ENCODE results near the gene BAIAP2L1. TPM values are rescaled to one million over a fixed set of nuclear protein-coding genes. Genes with fewer than 3 reads are reported as not detected.

BAIAP2L1 gene
- total RNA-seq, 1 donor from 2014 or later: 6.4 TPM

DNA sequence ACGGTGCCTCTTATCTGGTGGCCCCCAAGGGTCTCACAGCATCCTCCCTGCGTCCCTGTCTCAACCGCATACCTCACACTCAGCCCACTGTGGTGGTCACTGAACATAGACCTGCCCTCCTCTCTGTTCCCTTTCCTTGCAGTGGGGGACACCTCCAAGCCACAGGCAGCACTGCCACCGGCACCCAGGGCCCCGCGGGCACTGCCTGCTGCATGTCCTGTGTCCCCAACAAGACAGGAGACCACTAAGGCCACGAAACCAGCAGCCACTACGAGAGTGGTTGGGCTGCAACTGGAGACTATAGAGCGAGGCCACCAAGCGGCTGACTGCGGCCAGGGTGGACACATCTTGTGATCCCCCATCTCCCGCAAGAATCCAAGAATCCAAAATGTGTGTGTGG lies 104.1 kb downstream of the BAIAP2L1 start:
- no peak for DNase-seq (ENCODE audit: extremely low read depth, low read depth, low spot score)

DNA sequence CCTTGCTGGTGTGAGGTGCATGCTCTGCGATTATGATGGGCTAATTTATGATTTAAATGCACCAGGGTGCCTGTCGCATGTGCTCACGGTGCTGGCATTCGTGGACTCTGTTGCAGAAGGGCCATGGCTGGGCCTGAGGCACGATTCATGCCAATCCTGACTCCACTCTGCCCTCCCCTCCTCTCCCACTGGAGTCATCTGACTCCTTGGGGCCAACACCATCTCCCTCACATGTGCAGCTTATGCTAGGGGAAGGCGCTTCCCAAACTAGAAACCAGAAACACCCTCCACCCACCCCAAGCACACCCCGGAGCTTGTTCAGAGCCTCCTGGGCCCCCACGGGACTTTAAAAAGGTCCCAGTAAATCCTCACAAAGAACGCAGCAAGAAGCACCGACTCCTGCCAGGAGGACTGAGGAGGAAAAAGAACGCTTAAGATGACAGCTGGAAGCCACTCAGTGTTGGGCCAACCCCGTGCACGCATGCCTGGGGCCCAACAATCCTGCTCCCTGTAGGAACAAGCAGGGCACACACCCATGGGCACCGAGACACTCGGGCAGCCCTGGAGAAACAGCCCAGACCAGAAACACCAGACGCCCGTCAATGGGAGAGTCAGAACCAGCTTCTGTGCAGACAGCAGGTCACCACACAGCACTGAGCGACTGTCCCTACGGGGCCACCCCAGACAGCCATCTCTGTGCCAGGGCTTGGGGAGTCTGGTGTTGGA lies 105.3 kb downstream of the BAIAP2L1 start:
- DNase-seq (ENCODE audit: extremely low read depth, low read depth, low spot score): no peak

DNA sequence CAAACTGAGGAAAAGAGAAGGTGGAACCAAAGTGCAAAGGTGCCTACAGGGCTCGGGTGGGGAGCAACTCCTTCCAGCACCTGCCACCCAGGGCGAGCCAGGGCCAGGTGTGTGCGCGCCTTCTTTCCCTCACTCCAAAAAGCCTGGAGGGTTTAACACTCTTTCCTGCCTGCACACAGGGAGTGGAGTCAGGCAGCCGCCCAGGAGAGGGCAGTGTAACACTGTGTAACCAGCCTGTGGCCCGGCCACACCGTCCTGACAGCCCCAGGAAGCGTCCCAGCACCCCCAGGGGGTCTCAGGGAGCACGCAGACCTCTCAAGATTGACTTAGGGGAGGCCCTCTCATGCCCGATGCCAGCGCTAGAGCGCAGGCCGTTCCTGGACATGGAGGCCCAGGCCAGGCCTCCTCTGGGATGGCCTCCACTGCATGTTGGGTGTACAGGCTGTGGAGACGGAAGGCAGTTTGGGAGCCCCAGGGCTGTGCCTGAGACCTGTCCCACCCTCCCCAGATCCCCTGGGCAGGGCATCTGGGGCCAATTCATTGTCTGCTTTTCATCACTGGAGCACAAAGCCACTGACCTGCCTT lies 106.0 kb downstream of the BAIAP2L1 start:
- DNase-seq (ENCODE audit: extremely low read depth, low read depth, low spot score): no peak

DNA sequence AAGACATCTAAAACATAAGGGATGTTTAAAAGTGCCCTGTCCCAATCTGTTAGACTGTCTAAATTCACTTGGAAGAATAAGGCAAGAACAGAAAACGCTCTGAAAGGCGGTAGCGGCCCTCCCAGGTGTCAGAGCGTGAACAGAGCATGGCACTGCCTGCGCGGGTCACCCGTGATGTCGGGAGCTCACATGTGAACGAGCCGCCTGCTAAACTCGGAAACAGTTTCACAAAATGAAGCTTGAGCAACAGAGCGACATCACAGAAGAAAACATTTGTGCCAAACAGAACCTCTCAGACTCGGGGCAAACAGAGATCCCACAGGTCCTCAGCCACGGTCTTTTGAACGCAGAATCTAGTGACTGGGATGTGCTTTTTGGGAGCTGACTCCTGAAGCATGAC lies 106.6 kb downstream of the BAIAP2L1 start:
- DNase-seq (ENCODE audit: extremely low read depth, low read depth, low spot score): no peak

DNA sequence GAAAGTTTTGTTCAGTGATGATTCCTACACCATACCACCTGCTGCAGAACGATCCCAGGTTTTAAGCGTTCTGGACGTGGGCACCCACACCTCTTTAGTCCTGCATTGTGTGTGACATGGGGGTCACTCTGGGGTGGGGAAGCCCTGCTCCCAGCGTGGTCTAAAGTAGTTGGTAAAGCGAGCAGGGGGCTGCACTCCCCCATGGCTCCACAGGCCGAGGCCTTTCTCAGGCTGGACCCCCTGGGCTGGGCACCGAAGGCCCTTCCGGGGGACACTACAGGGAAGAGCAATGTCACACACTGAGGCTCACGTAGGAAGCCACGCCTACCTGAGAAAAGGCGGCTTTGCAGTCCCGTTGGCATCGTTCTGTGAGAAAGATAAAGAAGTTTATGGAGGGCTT lies 107.1 kb downstream of the BAIAP2L1 start:
- no peak for DNase-seq (ENCODE audit: extremely low read depth, low read depth, low spot score)

DNA sequence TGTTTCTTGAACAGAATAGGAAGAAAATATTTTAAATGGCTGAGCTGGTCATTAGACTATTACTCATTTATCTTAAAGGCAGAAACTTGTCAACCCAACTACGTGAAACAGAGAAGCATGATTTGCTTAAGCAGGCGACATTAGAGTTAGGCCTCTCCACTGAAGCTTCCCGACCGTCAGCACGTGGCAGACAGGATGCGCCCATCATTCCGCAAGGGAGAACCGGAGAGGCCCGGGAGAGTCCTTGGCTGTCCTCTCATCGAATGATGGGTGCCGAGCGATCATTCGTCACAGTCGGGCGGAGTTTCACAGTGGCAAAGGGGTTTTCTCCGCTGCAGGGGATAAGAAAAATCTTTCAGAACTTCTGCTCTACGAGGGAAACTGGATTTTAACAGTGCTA lies 107.6 kb downstream of the BAIAP2L1 start:
- DNase-seq (ENCODE audit: extremely low read depth, low read depth, low spot score): no peak

DNA sequence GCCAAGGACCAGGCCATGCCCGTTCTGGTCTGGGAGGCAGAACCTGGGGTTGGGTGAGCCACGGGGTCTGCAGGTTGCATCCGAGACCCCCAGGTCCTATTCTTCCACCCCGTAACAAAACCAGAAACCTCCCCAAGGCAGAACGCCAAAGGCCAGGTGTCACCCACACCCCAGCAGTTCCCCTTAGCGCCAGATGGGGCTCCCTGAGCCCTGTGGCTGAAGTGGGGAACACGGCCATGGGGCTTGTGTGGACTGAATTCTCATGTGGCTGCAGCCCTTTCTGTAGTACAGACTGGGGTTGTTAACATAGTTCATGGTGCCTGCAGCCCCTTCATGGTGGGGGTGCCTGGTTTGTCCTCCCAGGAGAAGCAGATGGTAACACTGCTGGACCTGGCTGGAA lies 109.2 kb downstream of the BAIAP2L1 start:
- no peak for DNase-seq (ENCODE audit: extremely low read depth, low read depth, low spot score)

DNA sequence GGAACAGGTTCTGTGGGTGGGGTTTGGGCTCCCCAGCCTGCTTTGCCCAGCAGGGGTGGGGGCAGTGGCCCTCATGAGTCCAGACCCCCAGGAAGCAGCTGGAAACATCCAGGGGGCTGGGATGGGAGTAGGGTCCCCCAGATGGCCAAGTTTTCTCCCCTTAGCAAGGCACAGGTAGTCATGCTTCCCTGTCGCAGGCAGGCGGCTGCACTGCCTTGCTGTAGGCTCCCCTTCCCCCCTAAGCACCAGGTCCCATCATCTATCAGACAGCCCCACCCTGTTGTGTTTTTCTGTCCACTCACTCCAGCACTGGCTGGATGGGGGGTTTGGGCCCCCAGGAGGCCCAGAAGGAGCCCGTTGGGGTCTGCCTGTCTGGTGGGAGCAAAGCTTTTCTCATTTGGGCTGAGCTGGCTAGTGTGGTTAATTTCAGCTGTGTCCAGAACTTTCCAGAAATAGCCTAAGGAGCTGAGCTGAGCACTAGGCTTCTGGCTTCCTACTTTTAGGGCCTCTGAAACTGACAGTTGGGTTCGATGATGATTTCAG lies 111.5 kb downstream of the BAIAP2L1 start:
- no peak for DNase-seq (ENCODE audit: extremely low read depth, low read depth, low spot score)

DNA sequence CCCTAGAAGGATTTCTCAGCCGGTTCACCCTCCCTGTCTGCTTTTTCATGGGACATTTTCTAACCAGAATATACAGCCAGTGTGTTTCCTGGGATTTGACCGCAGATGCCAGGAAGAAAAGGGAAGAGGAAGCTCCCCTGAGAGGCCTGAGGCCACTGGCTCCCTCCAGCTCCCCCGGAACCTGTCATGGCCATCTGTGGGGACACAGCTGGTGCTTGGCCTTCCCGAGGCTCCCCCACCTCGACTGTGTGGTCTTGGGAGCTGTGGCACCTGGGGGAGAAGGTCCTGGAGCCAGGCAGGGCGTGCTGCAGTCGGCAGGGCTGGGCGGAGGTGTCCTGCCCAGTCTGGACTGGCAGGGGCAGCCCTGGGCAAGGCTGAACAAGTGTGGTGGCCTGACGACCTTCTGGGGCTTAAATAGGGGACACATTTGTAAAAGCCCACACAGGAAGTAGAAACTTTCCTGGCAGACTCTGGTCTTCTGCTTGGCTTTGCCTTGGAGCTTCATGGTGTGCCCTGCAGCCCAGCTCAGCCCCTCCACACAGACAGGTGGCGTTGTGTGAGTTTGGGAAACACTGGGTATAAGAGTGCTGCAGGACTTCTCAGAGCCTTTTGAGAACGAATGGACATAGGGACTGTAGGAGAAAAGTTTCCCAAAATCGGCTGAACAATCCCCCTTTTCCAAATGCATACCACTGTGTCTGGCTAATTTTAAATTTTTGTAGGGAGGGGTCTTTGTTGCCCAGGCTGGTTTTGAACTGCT lies 112.6 kb downstream of the BAIAP2L1 start:
- DNase-seq (ENCODE audit: extremely low read depth, low read depth, low spot score): no peak

DNA sequence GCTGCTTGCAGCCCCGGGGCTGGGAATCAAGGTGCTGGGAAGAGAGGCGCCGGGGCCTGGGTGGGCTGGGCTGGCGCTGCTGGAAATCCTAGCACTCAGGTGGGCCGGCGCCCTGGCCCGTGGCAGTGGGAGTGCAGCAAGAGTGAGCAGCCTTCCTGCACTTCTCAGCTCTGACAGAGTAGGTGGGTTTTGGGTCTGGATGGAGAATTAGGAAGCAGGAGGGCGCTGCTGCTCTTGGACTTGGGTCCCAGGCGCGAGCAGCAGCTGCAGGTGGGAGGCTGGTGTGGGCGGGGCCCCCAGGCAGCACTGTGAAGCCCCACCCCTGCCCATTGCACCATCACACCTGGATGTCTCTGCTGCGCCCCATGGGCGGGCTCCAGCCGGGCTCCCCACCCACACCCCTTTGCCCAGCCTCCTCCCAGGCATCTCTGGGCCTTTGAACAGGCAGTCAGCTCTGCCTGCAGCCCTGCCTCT lies 113.4 kb downstream of the BAIAP2L1 start:
- no peak for DNase-seq (ENCODE audit: extremely low read depth, low read depth, low spot score)

DNA sequence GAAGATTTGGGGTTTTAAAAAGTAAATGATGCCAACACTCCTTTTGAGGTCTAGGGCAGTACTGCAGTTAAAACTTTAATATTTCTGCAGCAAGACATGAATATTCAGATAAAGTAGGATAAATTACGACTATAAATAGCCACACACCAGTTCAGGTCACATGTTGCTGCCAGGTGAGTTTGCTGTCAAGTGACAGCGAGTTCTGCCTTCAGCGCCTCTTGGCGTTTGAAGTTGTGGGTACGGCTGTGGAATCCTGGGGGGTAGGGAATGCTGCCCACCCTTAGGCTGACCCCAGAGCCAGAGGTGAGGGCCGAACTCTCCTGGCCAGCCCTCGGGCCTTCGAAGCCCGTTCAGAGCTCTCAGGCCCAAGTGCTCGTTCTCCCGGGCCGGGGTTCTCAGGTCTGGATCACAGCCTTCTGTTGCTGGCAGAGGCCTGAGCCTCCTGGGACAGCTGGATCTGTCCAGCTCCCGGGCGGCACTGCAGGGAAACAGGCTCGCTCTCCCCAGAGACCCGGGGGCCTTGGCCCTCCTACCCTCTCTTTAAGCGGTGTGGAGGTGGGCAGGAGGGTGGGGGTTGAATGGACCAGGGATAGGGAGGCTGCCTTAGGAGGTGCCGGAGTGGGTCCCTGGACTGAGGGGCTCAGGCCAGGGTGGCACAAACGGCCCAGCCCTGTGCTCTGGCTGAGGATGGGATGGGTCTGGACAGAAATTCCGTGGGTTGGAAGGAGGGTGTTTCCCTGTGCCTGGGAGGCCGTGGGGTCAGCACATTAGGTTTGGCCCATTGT lies 114.0 kb downstream of the BAIAP2L1 start:
- DNase-seq (ENCODE audit: extremely low read depth, low read depth, low spot score): no peak

DNA sequence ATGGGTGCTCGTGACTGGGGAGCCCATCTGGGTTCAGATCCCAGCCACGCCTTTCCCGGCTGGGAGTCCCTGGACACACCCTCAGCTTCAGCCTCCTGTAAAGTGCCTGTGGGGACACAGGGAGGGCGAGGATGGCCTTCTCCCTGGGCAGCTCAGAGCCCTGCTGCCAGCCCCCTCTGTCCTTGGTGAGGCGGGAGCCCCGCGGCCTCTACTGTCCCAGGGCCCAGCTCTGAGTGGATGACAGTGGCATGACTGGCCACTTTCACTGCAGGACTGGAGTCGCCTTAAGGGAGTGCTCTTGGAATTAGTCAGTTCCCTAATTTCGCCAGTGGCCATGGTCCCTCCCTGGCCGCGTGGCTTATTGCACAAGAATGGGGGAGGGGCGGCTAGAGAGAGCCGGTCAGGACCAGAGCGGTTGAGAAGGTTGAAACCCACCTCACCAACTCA lies 114.8 kb downstream of the BAIAP2L1 start:
- DNase-seq (ENCODE audit: extremely low read depth, low read depth, low spot score): no peak

DNA sequence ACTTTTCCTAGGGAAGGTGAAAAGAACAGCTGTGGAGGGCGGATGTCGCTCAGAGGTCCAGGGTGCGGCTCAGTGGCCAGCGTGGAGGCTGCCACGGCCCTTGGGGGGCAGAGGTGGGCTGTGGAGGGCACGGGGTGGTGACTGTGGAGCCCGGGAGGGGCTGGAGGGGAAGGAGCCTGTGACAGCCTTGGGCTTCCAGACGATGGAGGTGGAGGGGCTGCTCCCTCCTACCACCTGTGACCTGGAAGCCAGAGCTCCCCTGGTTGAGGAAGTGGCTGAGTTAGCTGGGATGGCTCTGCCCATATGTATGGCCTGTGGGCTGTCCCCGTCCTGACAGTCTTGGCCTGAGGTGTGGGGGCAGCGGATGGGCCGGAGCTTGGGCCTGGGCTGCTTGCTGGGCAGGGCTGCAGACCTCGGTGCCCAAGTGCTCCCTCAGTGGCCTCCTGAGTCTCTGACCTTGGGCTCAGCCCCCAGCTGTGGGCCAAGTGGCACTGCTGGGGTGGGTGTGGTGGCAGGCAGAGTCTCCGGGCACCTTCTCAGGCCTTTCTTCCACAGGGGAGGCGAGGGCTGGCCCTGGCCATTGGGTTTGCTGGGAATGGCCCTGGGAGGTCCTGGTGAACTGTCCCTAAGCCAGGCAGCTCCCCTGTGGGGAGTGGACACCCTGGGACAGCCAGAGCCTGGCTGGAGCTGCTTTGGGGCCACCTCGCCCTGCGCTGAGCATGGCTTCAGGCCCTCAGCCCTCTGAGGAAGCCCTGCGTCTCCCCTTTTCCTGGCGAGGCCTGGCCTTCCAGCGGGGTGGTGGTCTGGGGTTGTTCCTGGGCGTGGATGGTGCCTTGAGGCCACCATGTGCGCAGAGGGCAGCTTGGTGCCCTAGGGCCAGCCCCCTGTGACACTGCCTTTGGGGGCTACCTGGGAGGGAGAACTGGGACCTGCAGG lies 115.5 kb downstream of the BAIAP2L1 start:
- DNase-seq (ENCODE audit: extremely low read depth, low read depth, low spot score): no peak

DNA sequence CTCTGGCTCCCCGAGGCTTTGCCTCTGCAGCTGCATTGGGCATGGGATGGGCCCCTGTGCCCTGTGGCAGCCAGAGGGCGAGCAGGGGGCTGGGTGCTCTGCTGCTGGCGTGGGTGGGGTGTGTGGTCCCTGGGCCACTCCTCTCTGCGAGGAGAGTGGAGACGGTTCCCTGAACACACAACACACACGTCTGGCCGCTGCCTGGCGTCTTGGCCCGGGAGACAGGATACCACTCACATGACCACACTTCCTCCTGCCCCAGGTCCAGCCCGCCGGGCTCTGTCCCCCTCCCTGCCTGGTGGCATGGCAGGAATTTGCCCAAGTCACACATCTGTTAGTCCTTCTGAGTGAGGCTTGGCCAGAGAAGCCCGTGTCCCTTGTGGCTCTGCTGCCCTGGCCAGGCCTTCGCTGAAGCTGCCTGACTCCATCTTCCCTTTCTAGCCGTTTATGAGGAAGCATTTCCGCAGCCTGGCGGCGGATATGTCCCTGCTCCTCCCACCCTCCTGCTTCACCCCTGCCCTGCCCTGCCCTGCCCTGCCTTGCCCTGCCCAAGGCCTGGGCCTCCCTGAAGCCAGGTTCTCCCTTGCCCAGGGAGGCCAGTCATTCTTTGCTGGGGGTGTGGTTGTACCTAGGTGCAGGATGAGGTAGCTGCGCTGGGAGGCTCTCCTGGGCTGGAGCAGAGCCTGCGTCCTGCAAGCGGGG lies 116.4 kb downstream of the BAIAP2L1 start:
- peak; percentile 27 for DNase-seq (ENCODE audit: extremely low read depth, low read depth, low spot score)

DNA sequence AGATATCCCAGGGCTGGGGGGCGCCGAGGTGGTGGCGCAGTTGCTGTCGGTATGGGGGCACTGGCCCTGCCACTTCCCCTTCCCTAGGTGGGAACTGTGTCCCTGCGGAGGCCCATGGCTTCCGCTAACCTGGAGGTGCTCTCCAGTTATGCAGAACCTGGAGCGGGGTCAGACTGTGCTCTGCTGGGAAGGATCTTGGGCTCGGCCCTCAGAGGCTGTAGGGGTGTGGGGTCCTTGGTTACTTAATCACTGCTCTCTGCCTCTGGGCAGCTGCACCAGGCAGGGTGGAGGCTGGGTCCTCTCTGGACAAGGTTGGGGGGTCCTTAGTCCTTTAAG lies 117.0 kb downstream of the BAIAP2L1 start:
- no peak for DNase-seq (ENCODE audit: extremely low read depth, low read depth, low spot score)

DNA sequence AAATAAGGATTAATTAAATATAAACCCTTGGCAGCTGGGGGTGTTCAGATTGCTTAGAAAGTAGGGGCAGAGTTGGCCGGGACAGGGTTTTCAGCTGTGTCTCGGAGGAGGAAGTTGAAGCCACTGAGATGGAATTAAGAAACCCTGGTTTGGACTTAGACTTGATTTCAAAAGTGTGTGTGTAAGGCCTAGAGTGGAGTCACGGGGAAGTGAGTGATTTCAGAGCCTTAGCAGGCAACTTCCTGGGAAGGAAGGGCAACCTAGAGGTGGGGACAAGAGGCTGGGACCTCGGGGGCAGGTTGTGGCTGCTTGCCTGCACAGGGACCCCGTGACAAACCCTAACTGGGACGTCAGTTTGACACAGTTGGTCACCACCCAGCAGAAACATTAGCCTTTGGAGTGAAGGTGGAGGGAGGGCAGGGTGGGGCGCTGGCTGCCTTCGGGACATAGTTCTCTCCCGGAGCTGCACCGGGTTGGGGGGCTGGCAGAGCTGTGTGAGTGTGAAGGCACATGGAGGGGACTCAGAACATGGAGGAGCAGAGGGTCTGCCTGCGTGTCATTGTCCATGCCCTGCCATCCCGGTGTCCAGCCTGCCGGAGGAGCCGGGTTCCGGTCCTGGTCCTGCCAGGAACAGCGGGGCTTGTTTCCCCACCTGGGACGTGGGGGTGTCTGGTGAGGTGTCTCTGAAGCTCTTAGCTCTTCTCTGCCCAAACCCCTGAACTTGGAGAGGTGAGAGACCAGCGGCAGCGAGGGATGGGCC lies 117.6 kb downstream of the BAIAP2L1 start:
- DNase-seq (ENCODE audit: extremely low read depth, low read depth, low spot score): no peak

DNA sequence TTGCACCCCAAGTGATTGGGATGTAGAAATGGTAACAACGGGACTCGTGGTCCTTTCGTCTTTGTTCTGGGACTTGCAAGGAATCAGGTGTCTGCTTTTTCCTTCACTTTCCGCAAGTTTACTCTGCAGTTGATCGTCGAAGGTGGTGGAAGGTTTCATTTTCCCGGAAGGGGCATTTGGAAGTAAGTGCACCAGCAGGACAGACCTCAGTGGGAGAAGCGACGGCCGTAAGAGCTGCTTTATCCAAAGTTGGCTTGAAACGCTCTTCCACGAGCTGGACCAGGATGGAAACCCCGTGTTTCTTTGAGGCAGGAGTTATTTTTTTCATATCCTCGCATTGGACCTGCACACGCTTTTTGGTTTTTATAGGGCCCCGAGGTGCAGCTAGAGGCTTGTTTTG lies 118.2 kb downstream of the BAIAP2L1 start:
- no peak for DNase-seq (ENCODE audit: extremely low read depth, low read depth, low spot score)
